DMS79 treated with DMSO at 0.1 percent for 48 hours (cell line): ENCODE measurements around the gene ACTL8.

Experiments
- DNase-seq: peaks from one replicate; lab custom pipeline; 2025; lab: John Stamatoyannopoulos, UW

ACTL8 gene, protein sequence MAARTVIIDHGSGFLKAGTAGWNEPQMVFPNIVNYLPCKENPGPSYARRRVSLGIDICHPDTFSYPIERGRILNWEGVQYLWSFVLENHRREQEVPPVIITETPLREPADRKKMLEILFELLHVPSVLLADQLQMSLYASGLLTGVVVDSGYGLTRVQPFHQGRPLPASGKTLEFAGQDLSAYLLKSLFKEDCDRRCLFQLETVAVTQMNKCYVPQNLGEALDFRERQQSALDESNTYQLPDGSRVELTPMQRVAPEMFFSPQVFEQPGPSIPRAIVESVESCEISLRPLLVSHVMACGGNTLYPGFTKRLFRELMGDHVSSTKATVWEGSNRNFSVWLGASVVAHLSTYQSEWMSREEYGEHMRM

DNA sequence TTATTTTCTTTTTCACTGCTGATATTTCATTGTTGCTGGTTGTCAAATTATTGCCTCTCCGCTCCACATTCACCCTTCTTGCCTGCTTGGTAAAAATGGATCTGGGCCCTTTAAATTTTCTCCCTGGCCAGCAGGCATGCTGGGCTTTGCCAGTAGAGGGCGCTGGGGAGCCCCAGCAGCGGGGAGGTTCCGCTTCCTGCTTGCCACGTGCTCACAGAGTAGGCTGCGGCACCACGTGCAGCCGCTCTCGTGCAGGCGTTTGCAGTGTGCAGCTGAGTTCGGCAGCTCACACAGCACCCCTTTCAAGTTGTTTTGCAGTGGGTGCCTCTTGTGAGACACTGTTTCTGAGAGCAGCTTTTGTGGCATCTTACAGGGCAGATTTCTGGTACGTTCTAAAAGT is at the start of gene ACTL8:
ACTL8 (plus strand) TSS at position 214 of the 400 bp plus-strand sequence. CDS start 67,676 bp downstream, outside the sequence.
- no peak for DNase-seq

DNA sequence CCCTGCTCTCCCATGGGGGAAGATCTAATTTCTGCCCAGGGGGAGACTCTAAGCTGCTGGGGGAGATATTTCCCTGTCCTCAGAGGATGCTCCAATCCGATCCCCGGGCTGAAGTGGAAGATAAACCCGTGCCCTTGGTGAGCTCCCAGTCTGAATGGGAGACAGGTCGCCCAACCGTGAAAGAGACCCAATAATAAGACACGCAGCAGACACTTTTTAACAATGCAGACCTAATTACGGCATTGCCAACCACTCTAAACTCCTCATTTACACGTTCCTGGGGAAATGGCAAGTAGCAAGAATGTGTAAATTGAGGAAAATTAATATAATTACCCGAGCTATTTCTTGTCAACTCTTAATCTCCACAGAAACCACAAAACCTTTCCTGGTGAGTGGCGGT is 48.7 kb upstream of the ACTL8 start:
- no peak for DNase-seq

DNA sequence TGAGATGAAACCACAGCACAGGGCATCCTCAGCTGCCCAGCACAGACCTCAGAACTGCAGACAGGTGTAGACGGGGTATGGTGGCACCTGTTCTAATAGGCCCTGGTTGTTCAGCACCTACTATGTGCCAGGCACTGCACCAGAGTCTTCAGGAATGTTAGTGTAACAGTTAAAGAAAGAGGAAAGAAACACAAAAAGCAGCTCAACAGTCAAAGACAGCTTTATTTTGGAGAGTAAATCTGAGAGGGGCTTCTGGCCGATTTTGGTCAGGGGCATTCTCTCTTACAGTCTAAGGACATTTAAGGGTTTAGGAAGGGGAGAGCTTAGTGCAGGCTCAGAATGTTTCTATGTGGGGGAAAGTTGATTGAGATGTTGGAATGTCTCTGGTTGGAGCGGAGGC is 45.2 kb upstream of the ACTL8 start:
- no peak for DNase-seq

DNA sequence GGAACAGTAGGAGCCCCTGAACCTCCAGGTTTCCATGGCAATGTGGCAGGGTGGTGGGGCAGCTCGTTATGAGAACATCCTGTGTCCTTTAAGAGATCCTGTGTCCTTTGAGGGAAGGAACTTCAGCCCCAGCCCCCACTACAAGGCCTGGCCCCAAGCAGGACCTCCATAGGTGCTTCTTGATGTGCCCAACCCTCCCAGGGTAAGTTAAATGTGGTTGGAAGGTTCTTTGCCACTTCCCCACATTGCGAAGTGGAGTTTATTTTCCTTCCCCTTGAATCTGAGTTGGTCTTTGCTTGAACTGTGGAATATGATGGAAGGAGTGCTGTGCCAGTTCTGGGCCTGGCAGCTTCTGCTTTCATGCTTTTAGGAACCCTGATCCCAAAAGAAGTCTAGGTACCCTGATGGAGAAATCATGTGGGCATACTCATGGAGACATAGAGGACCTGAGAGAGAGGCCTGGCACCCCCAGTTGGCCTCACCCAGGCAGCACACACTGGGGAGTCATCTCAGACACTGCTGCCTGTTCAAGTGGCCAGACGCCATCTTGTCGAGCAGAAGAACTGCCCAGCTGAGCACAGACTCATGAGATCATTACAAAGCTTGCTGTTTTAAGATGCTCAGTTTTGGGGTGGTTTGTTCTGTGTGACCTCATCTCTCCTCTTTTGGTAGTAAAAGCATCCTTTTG is 44.1 kb upstream of the ACTL8 start:
- DNase-seq, result no peak

DNA sequence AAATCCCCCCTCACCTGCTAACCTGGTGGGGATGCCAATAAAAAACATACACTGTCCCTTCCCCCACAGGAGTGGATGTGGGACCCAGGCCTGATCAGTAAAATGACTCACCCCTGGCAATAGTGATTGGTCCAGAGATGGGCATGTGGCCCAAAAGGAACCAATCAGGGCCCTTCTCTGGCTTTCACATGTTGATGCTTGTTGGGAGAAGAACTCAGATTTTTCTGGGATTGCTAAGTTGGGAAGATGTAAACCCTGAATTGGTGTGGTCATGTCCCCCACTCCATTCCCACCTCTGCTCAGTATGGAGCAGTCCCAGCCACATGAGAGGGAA is 43.6 kb upstream of the ACTL8 start:
- no peak for DNase-seq

DNA sequence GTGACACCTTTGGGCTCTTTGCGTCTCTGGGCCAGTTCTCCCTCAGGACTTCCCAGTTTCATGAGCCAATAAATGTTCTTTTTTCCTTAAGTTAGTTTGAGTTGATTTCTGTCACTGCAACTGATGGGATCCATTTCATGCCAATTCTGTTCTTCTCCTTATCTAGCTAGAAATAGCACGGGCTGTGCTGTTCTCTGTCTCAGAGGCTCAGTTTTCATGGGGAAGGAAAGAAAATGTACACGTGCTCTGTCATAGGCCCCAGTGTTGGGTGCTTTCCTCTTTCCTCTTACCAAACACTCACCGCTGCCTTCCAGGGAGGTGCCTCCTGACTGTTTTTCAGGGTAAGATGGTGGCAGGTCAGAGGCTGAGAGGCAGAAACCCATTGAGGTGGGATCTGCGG is 43.2 kb upstream of the ACTL8 start:
- no peak for DNase-seq

DNA sequence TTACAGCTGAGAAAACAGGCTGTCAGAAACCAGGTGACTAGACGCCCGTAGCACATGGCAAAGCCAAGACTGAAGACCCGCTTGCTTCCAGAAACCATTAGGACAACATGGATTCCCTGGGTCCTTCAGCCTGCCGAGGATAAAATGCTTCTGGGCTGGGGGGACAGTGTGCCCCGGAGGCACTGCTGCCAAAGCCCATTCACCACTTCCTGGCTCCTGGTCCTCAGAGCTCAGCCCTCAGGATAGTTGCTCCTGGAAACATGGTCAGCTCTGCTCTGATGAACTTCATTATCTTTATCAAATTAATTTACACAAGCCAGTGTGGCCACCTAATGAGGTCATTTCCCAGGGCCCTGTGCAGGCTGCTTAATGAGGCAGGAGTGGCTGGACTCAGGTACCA is 41.1 kb upstream of the ACTL8 start:
- no peak for DNase-seq

DNA sequence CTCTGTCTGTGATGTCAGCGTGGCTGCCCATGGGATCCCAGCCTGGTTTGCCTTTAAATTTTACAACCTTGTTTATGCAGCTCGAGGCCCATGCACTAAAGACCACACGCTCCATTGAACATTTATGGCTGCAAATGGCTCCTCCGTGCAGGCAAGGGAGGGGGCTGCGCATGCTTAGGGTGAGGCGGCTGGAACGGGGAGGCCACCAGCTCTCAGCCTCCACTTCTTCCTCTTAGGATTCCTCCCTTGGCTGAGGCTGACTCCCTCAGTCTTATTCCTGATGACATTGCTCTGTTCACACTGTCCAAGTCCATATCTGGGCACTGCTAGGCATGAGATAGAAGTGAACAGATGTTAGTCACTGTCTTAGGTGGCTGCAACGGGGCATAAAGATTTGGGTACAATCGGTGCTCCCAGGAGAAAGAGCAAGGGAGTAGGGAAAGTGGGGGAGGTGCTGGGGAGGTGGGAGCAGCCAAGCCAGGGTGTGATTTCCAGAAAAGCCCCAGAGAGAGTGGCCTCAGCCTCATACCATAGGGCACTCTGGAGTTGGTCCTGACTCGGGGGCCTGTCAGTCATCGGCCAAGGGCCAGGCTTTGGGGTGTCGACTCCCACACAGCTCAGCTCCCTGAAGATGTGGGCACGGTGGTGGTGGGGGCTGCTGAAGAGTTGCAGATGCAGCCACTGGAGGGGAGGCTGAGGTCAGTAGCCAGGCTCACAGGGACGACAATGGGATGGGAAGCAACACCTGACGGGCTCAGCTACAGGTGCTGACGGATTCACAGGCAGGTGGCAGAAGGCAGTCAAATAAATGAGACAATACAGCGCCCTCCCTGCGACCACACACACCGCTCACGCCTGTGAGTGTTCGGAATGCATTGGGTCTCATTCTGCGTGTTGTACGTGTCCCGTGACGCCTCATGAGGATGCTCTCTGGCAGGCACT is 37.3 kb upstream of the ACTL8 start:
- DNase-seq, result peak; percentile 98

DNA sequence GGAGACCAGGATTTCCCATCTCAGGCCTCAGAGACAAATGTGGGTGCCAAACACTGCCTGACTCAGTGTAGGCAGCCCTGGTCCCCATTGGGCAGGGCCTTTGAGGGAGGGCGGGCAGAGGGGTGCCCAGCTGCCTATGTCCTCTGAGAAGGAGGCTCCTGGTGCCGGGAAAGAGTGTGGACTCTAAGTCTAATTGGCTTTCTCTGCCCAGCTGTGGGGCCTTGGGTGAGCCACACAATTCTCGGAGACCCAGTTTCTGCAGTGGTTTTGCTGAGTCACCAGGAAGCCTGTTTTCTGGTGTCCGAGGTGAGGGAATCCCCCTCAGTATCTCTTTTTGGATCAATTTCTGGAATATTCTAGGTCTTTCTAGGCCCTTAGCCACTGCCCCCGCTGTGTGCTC is 35.3 kb upstream of the ACTL8 start:
- DNase-seq, result no peak

DNA sequence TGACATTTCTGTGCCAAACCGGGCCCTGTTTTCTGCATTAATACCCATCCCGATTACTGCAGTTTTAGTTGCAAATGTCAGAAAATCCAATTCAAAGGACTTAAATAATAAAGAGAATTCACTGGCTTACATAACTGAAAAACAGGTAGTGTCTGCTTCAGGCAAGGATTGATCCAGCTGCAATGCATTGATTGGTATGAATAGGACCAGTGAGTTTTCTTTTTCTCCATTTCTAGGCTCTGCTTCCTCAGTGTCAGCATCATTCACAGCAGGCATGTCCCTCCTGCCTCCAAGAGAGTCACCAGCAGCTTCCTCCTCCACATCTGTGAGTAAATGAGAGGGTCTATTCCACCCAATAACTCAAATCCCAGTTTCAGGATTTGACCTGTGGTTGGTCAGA is 33.7 kb upstream of the ACTL8 start:
- no peak for DNase-seq

DNA sequence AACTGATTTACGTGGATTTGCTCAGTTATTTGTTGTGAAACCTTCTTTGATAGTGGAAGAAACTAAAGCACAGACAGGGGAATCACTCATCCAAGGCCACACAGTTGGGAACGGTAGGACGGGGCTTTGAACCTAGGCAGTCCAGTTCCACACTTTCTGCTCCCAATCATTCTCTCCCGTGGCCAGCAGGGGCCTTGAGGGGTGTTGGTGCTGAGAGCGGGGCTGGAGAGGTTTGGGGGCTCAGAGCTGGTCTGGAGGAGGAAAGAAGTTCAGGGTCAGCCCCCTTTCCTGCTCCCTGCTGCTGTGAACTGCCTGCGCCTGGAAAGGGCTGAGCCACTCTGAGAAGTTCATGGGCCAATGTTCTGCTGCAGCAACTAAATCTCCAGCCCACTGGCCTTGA is 31.4 kb upstream of the ACTL8 start:
- no peak for DNase-seq

DNA sequence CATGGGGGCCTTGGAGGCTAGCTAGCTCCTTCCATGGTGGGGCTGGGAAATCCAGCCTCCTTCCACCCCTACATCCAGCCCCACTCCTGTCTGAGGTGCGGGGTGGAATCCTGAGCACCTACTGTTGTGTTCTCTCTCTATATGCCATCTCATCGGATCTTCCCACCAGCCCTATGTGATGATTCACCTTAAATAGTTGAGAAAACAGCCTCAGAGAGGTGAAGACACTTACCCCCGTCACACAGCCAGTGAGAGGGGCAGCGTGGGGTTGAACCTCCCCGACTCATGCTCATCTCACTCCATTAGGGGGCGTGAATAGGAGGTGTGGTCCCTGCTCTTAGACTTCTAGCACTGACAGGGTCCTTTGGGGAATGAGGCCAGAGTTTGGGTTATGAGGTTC is 31.0 kb upstream of the ACTL8 start:
- DNase-seq, result no peak

DNA sequence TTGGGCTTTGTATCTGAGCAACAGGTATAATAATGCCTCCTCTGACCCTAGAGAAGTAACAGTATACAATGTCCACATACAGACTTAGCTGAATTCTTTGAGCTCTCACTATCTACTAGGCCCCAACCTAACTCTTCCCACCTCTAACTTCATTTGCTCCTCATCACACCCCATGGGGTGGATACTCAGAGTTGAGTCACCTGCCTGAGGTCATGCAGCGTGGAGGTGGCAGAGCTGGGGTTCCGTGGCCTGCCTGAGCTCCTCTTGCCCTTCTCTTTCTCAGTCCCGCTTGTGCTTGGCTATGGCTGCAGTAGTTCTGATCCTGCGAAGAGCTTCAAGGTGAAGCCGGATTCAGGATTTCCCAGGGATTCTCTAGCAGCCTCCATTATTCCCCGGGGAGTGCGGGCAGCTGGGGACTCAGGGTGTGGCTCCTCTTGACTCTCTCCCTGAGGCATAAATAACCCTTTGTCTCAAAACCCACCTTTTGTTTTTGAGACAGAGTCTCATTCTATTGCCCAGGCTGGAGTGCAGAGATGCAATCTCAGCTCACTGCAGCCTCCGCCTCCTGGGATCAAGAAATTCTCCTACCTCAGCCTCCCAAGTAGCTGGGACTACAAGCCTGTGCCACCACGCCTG is 29.9 kb upstream of the ACTL8 start:
- DNase-seq, result no peak

DNA sequence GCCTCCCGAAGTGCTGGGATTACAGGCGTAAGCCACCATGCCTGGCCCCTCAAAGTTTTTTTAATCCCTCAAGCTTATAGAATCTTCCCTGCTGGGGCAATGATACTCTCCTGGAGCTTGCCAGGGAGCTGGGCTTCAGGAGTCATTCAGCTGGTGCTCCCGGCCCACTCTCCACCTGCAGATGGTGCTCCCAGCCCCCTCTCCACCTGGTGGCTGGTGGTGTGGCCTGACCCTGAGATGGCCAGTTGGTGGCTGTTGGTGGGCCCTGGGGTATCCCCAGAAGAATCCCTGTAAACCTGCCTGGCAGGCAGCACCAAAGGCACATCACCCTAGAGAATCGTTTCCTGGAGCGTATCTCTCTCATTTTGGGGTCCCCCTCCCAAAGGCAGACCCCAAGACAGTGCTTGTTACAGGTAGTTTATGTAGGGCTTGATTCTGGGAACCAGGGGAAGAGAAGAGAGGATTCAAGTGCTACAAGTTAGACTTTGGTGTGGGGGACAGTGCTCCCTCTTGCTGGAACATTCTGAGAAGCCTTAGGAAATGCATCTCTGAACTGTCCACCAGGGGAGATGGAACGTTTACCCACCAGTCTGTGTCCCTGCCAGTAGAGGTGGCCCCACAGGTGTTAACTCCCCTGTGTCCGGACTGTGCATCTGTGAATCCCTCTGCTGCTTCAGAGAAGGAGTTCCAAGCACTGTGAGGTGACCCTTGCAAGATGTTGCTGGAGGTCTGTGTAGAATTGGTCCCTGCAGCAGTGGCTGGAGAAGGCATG is 29.1 kb upstream of the ACTL8 start:
- DNase-seq, result no peak

DNA sequence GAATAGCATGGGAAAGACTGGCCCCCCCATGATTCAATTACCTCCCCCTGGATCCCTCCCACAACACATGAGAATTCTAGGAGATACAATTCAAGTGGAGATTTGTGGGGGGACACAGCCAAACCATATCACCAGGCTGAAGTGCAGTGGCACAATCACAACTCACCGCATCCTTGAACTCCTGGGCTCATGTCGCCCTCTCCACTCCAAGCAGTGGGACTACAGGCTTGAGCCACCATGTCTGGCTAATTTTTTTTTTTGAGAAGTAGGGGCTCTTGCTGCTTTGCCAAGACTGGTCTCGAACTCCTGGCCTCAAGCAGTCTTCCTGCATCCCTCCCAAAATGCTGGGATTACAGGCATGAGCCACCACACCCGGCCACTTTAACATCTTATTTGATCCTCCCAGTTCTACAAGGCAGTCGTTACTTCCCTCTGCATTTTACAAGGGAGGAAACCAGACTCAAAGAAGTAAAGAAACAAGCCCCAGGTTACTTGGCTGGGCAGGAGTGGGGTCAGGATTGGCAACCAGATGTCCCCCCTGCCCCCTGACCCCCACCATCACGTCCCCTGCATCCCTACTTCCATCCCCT is 26.9 kb upstream of the ACTL8 start:
- no peak for DNase-seq

DNA sequence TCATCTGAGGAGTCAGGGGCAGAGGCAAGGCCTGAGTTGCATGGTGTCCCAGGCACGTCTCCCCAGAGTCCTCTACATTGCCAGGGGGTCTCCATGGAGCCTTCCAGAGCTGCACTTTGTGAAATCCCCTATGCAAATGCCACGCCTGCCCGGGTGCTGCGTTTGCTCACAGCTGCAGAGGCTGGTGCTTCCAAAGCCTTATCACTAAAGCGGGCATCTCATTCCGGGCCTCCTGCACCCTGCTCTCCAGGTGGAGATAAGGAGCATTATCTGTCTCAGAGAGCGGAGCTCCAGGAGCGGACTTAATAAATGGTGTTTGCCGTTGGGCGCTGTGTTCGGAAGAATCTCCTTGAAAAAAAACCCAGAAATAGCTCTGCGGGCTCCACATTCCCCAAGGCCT is 25.9 kb upstream of the ACTL8 start:
- DNase-seq, result no peak

DNA sequence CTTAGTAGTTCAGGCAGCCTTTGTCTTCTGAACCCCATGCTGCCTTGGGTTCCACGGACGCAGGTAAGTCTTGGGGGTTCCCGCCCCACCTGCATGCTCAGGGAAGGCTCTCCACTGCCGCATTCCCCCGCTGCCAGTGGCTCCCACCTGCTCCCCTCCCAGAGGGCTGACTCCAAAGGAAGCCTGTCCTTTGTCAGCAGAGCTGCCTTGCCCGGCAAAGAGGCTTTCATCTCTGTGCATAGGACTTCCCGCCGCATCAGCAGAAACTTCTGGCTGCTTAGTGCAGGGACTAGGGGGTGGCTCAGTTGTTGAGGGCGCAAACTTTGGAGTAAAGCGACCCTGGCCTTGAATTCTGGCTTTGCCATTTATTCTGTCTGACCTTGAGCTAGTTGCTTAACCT is 25.2 kb upstream of the ACTL8 start:
- no peak for DNase-seq

DNA sequence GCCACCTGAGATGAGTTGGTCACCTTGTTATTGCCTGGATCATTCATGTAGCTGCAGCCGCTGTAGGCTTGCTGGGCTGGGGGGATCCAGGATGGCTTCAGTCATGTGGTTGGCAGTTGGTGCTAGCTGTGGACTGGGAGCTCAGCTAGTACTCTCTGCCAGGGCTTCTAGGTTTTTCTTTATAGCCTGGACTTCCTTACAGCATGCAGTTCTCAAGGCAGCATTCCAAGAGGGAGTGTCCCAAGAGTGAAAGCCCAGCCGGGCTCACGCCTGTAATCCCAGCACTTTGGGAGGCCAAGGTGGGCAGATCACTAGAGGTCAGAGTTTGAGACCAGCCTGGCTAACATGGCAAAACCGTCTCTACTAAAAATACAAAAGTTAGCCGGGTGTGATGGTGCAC is 23.7 kb upstream of the ACTL8 start:
- DNase-seq, result no peak

DNA sequence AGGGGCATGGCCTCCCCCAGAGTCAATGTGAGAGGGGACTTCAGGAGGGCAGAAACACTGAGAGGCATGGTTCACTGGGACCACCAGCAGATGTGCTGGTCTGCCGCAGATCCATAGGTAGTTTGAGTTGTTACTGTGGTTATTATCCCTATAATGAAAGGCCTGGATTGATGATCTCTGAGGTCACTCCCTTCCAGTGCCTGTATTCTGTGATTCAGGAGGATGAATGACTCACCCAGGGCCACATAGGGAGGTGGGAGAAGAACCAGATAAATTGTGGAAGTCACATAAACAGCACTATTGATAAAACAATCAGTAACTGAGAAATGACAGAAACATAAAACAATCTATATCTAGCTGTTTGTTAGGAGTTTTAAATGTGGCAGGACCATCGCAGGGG is 22.7 kb upstream of the ACTL8 start:
- DNase-seq, result no peak

DNA sequence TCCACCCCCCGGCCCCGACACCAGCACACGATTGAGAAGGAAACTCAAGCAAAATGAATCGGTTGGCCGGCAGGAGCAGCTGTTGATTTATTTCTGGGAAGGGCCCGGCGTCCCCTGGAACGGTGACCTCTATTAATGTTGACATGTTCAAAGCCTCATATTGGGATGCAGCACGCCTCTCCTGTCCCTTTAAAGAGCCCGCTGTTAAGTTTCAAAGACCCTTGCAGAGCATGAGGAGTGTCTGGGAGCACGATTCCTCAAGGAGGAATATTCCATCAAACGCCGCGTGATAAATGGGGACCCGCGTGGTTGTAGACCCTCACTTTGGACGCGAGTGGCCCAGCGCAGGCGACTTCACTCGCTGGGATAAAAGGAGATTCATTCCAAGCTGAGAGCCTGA is 21.5 kb upstream of the ACTL8 start:
- DNase-seq, result no peak

DNA sequence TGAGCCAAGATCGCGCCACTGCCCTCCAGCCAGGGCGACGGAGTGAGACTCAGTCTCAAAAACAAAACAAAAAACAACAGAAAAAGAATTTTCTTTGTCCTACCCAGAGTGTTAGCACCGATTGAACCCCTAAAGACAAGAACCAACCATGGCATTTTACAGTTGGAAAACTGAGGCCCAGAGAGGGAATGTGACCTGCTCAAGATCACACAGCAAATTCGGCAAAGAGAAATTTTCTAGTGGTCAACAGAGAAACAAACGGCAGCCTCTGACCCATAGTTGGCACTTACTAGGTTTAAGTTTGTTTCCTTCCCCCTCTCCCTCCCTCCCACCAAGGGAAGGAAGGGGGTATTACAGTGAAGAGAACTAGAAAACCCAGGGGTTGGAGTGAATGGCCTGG is 20.5 kb upstream of the ACTL8 start:
- no peak for DNase-seq
